SIG-M5 treated with dmso at 0.1 percent for 504 hours (cell line): Measurements from ENCODE around the gene HNRNPC.
"Not testable (repeated sequence)": the region's sequence is repeated elsewhere in the genome, so short reads cannot be mapped to it uniquely, and the experiment has no call there.

Source experiments
- DNase-seq: peaks from one replicate; lab custom pipeline; 2025; ENCODE audit not compliant: unreplicated experiment; lab: John Stamatoyannopoulos, UW

The HNRNPC gene

GRCh38 chr14:21269252-21270046 lies at the start of gene HNRNPC:
HNRNPC (minus strand) TSS chr14:21269442; CDS start chr14:21234193, 35,249 bp downstream.
- DNase-seq, result peak; percentile 99

GRCh38 chr14:21317398-21317797 lies 48.2 kb upstream of the HNRNPC start:
- DNase-seq, result peak; percentile 73

DNA sequence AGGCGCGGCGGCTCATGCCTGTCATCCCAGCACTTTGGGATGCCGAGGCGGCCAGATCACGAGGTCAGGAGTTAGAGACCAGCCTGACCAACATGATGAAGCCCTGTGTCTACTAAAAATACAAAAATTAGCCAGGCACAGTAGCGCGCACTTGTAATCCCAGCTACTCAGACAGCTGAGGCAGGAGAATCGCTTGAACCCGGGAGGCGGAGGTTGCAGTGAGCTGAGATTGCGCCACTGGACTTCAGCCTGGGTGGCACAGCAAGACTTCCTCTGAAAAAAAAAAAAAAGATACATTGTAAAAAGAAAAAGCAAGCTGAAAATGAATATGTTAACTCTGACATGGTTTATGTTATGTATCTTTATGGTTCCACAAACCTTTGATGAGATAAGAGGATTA lies 44.3 kb upstream of the HNRNPC start:
- DNase-seq, result no peak

- no peak for DNase-seq
Observed at GRCh38 chr14:21311614-21312013, 42.4 kb upstream of the HNRNPC start.

DNA sequence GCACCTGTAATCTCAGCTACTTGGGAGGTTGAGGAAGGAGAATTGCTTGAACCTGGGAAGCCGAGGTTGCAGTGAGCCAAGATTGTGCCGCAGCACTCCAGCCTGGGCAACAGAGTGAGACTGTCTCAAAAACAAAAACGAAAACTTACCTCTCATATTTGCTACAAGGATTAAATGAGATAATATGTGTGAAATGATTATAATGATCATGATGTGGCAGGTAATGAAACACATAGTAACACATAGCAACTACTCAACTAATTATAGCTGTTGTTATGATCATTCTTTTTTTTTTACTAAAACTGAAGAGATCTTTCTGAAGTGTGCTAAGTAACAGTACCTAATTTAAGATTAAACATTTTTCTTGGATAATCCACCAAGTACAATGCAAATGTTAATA lies 40.7 kb upstream of the HNRNPC start:
- DNase-seq, result no peak

- no peak for DNase-seq
Observed at GRCh38 chr14:21309238-21309636, 40.0 kb upstream of the HNRNPC start.

DNA sequence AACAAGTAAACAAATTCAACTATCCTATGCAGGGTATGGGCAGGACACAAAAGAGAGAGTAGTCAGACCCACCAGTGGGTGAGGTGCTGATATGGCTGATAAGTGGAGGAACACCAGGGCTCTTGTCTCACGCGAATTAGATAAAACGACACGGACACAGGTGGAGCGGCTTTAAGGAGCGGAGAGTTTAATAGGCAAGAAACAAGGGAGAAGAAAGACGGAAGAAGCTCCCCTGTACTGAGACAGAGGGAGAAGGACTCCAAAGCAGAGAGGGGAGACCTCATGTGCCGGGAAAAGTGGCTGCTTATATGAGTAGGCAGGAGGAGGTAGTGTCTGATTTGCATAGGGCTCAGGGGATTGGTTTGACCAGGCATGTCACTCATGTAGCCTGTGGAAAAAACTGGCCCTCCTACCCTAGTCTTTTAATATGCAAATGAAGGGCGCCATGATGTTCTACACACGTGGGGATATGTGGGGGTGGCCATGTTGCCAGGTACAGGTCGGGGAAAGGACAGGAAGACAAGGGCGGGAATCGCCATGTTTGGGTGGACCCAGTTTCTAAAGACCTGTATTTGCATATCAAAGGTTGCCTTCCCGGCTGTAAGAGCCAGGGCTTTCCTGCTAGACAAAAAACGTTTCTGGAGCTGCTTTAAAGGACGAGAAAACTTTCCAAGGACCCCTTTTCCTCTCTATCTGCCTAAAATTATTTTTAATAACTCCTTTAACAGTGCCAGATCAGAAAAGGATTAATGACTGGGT lies 39.4 kb upstream of the HNRNPC start:
- peak; percentile 70 for DNase-seq

DNA sequence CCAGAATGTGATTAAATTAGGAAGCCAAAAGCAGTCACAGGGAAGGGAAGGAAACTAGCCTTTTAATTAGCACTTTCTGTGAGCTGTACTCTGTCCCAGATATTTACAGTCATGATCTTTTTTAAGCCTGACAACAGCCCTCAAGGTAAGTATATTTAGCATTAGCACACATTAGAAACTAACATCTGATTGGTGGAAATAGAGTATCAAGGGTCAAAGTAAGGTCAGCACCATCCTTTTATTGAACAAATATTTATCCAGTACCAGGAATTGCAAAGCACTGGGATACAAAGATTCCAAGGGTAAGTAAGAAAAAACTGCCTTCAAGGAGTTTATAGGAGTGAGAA lies 38.9 kb upstream of the HNRNPC start:
- peak; percentile 25 for DNase-seq

DNA sequence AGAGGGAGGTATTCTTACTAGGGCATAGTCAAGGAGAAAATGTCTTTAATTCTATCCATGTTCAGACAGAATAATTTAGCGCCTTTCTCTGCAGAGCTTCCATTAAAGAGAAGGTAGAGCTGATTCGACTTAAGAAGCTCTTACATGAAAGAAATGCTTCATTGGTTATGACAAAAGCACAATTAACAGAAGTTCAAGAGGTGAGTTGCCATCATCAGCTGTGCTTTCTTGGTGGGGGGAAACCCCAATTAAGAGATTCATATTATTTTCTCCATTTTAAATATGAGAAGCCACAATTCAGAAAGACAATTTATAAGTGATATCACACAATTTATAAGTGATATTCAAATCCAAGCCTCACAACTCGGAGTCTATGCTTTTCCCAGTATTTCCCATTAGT lies 38.4 kb upstream of the HNRNPC start:
- DNase-seq, result no peak

GRCh38 chr14:21302836-21303140 lies 33.5 kb upstream of the HNRNPC start:
- not testable (repeated sequence) for DNase-seq

GRCh38 chr14:21302013-21302835 lies 33.0 kb upstream of the HNRNPC start:
- DNase-seq, result no peak

DNA sequence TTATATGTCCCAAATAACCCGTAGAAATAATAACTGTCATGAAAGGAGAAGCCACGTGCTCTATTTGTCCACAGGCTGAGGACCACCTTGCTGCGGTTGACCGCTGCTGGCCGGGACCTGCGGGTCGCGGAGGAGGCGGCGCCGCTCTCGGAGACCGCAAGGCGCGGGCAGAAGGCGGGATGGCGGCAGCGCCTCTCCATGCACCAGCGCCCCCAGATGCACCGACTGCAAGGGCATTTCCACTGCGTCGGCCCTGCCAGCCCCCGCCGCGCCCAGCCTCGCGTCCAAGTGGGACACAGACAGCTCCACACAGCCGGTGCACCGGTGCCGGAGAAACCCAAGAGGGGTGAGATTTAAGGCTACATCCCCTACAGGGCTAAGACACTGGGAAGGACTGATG lies 31.6 kb upstream of the HNRNPC start:
- DNase-seq, result no peak

DNA sequence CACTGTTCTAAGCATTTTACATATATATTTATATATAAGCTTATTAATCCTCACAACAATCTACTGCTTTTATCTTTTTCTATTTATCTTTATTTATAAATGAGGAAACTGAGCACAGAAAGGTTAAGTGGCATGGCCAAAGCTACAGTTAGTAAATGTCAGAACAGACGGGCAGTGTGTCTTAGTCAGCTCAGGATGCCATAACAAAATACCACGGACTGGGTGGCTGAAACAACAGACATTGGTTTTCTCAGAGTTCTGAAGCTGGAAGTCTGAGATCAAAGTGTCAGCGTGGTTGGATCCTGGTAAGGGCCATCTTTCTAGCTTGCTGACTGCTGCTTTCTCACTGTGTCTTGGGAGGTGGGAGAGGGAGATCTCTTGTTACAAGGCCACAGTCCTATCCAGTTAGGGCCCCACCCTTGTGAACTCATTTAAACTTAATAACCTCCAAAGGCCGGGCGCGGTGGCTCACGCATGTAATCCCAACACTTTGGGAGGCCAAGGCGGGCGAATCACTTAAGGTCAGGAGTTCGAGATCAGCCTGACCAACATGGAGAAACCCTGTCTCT lies 30.4 kb upstream of the HNRNPC start:
- DNase-seq, result no peak

DNA sequence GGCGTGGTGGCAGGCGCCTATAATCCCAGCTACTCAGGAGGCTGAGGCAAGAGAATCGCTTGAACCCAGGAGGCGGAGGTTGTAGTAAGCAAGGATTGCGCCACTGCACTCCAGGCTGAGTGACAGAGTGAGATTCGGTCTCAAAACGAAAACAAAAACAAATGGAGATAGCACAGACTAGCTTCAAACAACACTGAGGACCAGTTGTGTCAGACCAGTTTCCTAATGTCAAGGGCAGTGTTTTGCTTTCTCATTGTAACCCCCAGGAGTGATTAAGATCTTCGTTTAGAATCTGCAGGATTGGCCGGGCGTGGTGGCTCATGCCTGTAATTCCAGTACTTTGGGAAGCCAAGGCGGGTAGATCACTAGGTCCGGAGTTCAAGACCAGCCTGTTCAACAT lies 29.1 kb upstream of the HNRNPC start:
- no peak for DNase-seq

- DNase-seq, result not testable (repeated sequence)
Observed at GRCh38 chr14:21294026-21294425, 24.8 kb upstream of the HNRNPC start.

- no peak for DNase-seq
Observed at GRCh38 chr14:21287168-21287567, 17.9 kb upstream of the HNRNPC start.

GRCh38 chr14:21286516-21286915 lies 17.3 kb upstream of the HNRNPC start:
- DNase-seq, result not testable (repeated sequence)

DNA sequence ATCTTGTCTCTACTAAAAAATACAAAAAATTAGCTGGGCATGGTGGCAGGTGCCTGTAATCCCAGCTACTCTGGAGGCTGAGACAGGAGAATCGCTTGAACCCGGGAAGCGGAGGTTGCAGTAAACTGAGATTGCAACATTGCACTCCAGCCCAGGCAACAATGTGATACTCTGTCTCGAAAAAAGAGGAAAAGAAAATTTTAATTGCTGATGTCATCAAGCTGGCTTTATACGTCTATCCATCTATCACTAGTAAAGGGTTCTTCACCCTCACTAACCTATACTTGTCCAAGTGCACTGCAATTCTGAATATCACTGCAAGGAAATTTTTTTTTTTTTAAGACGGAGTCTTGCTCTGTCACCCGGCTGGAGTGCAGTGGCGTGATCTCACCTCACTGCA lies 12.7 kb upstream of the HNRNPC start:
- peak; percentile 15 for DNase-seq

GRCh38 chr14:21279783-21280182 lies 10.5 kb upstream of the HNRNPC start, which contains the start of gene RPGRIP1:
RPGRIP1 (plus strand) TSS chr14:21280083; CDS start chr14:21287977, 7,894 bp downstream.
- no peak for DNase-seq

DNA sequence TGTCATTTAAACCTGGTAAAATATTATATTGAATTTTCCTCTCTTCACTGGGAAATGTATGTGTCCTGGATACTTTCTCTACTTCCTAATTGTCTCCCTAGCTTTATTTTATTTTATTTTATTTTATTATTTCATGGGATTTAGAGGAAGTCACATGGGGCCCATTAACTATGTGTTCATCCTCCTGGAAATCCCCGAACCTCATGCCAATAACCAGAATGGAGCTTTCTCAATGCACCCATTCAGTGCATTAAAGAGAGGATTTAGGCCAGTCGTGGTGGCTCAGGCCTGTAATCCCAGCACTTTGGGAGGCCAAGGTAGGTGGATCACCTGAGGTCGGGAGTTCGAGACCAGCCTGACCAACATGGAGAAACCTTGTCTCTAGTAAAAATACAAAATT lies 9.4 kb upstream of the HNRNPC start:
- DNase-seq, result no peak

DNA sequence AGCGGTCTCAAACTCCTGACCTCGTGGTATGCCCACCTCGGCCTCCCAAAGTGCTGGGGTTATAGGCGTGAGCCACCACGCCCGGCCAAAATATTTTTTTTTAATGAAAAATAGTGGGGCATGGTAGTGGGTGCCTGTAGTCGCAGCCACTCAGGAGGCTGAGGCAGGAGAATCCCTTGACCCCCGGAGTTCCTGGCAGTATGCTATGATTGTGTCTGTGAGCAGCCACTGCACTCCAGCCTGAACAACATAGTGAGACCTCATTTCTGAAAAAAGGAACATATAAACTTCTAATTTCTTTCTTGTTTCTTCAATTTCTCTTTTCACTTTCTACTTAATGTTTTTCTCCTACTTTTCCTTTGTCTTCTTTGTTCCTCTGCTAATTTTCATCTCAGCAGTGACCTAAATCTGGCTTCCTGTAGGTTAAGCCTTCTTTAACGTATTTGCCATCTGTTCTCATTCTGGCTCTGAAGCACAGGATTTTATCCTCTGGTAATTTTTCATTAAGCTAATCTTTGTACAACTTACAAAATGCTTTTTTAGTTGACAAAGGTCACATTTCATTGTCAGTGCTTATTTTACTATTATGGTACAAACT lies 6.1 kb upstream of the HNRNPC start:
- no peak for DNase-seq
